ENCODE measurements around the gene NUP62CL.

- TF ChIP-seq CTCF (IDR thresholded peaks at IDR 0.05) (no peak), POLR2A (IDR thresholded peaks at IDR 0.05) (no peak)
Measured at GRCh38 chrX:107207943-107208342, 1.7 kb upstream of the NUP62CL start.

All from testis (tissue), 2 donors.